Measurements from ENCODE around the gene MOSPD2. TPM values are rescaled to one million over a fixed set of nuclear protein-coding genes. Genes with fewer than 3 reads are reported as not detected.

The MOSPD2 gene
- total RNA-seq, 1 donor from 2014 or later: 8.4 TPM

Other genes starting within 250 kb of the MOSPD2 start
- 6.6 and 8.0 TPM in 2 replicates for gene FANCB, start 352 bp upstream of the MOSPD2 start, total RNA-seq